NCI-H1092 treated with DMSO at 0.1 percent for 48 hours (cell line): ENCODE measurements around the gene TMEM217.
"Not testable (repeated sequence)": the region's sequence is repeated elsewhere in the genome, so short reads cannot be mapped to it uniquely, and the experiment has no call there.

Experiments
- DNase-seq: peaks from one replicate; lab custom pipeline; 2025; lab: John Stamatoyannopoulos, UW

The TMEM217 gene

GRCh38 chr6:37182736-37183590 lies 75.0 kb downstream of the TMEM217 start:
- DNase-seq, result no peak

DNA sequence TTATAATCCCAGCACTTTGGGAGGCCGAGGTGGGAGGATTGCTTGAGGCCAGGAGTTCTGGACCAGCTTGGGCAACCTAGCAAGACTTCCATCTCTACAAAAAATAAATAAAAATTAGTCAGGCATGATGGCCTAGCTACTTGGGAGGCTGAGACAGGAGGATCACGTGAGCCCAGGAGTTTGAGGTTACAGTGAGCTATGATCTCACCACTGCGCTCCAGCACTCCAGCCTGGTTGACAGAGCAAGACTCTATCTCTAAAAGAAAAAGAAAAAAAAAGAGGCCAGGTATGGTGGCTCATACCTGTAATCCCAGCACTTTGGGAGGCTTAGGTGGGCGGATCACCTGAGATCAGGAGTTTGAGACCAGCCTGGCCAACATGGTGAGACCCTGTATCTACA lies 77.3 kb downstream of the TMEM217 start:
- not testable (repeated sequence) for DNase-seq

- DNase-seq, result no peak
Measured at GRCh38 chr6:37180075-37180474, 77.9 kb downstream of the TMEM217 start.

DNA sequence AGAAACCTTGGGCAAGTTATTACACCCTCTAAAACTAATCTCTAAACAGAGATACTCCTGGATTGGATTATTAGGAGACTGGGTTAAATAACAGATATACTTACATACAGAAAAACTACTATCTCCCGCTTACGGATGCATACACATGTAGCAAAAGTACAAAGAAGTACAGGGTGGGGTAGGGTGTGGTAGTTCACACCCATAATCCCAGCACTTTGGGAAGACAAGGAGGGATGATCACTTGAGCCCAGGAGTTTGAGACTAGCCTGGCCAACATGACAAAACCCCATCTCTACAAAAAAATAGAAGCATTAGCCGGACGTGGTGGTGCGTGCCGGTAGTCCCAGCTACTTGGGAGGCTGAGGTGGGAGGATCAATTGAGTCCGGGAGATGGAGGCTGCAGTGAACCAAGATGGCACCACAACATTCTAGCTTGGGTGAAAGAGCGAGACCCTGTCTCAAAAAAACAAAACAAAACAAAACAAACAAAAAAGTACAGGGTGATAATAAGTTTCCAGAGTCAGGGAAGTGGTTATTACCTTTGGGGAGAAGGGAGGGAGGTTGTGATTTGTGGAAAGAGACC lies 79.9 kb downstream of the TMEM217 start:
- DNase-seq, result no peak

DNA sequence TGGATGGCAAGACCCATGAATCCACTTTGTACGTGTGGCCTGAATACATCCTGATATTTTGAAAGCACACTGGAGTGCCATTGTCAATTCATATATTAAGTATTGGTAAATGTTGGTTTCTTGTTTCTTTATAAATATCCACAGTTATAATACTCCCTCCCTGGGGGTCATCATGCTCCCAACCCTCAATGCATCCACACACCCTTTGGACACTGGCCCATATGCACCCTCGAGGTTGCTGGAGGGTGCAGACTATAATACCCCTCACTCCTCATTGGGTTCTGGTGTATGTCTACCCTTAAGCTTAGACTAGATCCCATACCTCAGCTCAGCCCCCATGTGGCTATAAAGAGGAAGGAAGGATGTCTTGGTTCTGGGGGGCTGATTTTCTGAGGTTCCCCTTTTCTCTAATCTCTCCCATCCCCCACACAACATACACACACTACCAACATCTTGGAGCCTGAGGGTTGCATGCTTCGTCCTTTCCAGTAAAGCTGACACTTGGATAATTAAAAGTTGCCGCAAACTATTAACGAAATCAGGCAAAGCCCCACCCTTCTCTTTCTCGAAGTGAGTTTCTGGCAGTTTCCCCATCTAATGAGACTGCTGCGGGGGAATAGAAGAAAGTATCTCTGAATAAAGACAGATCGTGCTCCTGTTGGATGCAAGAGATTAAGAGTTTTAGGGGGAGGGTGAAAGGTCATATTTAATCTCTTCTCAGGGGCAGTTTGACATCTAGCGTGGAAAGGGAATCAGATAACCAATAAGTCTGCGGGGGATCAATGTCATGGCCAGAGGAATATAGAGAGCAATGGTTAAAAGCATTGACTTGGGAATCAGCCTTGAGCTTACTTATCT lies 80.6 kb downstream of the TMEM217 start:
- DNase-seq, result no peak

- no peak for DNase-seq
Measured at GRCh38 chr6:37176268-37177076, 81.5 kb downstream of the TMEM217 start.

DNA sequence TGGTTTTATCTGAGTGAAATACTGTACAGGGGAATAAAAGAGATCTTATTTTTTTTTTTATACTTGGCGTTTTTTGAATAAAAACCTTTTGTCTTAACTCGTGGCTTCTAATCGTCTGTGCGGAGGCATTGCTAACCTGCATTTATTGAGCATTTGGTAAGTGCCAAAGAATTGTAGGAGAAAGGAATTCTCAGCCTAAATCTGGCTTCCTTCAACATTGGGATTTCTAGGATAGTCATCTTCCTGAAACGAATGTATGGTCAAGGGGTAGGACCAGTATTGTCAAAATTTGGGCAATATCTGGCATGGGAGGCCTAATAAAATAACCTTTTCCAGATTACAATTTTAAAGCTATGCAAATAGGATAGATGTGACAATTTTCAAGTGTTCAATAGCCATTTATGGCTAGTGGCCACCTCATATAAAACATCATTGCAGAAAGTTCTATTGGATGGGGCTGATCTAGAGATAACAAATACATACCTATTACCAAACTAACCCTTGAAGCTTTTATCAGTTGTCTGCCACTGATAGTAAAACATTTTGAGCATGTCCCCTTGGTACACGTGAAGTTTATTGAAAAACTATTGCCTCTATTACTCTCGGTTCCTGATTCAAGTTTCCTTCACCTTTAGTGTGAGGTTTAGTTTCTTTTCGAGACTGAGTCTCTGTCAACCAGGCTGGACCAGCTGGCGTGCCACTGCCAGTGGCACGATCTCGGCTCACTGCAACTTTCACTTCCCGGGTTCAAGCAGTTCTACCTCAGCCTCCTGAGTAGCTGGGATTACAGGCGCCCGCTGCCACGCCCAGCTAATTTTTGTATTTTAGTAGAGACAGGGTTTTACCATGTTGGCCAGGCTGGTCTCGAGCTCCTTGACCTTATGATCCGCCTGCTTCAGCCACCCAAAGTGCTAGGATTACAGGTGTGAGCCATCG lies 82.3 kb downstream of the TMEM217 start:
- DNase-seq, result no peak

DNA sequence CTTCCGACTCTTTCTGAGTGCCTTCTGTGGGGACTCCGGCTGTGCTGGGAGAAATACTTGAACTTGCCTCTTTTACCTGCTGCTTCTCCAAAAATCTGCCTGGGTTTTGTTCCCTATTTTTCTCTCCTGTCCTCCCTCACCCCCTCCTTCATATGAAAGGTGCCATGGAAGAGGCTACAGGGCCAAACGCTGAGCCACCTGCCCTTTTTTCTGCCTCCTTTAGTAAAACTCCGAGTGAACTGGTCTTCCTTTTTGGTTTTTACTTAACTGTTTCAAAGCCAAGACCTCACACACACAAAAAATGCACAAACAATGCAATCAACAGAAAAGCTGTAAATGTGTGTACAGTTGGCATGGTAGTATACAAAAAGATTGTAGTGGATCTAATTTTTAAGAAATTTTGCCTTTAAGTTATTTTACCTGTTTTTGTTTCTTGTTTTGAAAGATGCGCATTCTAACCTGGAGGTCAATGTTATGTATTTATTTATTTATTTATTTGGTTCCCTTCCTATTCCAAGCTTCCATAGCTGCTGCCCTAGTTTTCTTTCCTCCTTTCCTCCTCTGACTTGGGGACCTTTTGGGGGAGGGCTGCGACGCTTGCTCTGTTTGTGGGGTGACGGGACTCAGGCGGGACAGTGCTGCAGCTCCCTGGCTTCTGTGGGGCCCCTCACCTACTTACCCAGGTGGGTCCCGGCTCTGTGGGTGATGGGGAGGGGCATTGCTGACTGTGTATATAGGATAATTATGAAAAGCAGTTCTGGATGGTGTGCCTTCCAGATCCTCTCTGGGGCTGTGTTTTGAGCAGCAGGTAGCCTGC lies 83.2 kb downstream of the TMEM217 start:
- no peak for DNase-seq

GRCh38 chr6:37174196-37174514 lies 83.8 kb downstream of the TMEM217 start:
- DNase-seq, result no peak

- DNase-seq, result no peak
Measured at GRCh38 chr6:37173493-37174195, 84.3 kb downstream of the TMEM217 start.

- DNase-seq, result no peak
Measured at GRCh38 chr6:37172912-37173492, 84.9 kb downstream of the TMEM217 start.

DNA sequence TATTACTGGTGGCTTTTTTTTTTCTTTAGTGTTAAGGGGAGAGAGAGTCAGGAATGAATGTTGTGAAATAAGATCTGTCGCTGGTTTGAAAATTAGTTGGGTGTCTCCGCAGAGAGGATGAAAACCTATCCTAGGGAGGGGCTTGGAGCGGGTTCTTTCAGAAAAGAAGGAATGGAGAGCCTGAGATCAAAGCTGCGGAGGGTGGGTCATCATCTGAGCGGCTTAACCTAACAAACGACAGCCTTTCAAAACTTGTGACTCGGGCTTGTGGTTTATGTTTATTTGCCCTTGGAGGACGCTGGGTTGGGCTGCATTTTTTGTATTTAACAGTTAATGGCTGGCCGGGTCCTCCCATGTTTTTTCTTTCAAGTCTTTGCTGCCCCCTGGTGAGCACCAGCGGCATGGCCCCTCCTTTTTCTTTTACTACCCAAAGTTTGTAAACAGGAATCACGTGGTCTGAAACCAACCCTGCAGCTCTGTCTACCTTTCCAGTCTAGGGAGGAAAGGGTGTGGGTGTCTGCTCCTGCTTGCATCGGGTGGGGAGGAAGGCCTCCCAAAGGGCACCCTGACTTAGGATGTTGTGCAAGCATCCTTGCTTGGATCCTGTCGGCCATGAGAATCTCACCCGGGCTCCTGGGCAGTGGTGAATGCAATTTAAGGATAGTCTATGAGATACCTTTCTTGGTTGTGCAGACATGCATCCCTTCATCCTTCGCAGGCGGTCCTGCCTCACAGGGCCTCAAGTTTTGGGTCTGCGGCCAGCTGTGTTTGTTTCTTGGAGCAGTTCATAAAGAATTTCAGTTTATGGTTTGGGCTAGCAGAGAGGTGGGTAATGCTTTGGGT lies 85.8 kb downstream of the TMEM217 start:
- peak; percentile 65 for DNase-seq

DNA sequence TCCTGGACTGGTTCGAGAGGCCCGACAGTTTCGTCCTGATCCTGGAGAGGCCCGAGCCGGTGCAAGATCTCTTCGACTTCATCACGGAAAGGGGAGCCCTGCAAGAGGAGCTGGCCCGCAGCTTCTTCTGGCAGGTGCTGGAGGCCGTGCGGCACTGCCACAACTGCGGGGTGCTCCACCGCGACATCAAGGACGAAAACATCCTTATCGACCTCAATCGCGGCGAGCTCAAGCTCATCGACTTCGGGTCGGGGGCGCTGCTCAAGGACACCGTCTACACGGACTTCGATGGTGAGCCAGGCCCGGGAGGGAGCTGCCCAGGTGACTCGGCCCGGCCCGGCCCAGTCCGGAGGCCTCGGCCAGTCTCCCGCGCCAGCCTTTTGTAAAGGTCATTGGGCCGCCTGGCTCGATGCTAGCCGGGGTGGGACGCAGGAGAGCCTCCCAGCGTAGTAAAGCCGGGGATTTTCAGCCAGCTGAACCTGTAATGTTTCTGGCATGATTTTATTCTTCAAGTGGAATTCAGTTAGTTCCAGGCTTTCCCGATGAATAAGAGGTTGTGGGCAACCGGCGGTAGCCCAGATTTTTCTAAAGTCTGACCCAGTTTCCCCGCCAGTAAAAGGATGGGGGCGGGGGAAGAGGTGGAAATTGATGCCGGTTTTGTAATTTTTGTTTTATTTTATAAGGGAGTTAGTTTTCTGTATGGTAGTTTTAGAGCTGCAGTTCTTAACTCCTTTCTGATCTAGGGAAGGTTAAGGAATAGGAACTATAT lies 86.6 kb downstream of the TMEM217 start:
- peak; percentile 63 for DNase-seq

- DNase-seq, result peak; percentile 46
Measured at GRCh38 chr6:37170273-37171200, 87.4 kb downstream of the TMEM217 start.

DNA sequence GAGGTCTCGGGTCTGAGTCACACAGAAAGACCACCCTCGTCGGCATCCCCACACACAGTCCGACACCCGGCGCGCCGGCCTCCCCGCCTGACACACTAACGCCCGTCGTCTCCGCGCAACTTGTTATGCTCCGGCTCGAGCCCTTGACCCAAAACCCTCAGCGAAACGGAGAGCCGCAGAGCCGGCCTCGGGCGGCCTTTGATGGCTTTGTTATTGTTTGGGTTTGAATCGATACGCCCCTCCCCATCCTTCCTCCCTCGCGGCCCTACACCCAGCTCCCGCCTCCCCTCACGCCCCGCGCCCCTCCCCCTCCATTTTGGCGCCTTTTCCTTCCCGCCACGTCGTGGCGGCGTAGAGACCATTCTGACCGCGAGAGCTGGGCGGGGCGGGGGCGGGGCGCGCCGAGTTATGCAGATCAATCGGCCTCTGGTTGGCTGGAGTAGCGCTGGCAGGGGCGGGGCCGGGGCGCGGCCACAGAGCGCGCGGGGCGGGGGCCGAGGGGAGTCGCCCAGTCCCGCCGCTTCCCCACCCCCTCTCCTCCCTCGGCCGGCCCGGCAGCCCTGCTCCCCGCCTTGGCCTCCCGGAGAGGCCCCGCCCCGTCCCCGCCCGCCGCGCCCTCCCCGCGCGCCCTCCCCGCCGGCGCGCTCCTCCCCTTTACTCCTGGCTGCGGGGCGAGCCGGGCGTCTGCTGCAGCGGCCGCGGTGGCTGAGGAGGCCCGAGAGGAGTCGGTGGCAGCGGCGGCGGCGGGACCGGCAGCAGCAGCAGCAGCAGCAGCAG lies 88.3 kb downstream of the TMEM217 start, which contains the start of gene PIM1:
PIM1 (plus strand) TSS at position 657 of the 777 bp plus-strand sequence. CDS start 424 bp downstream, outside the sequence.
- peak; percentile 92 for DNase-seq
